DMS53 treated with DMSO at 0.1 percent for 48 hours (cell line): ENCODE measurements around the gene CC2D2B.
"Not testable (repeated sequence)": the region's sequence is repeated elsewhere in the genome, so short reads cannot be mapped to it uniquely, and the experiment has no call there.

Experiments used
- DNase-seq: peaks from one replicate; lab custom pipeline; 2025; ENCODE audit not compliant: unreplicated experiment; lab: John Stamatoyannopoulos, UW

CC2D2B gene

GRCh38 chr10:95907456-95908253 lies at the start of gene CC2D2B:
Gene CC2D2B (plus strand): TSS chr10:95907975. CDS start chr10:95911324, 3,349 bp downstream.
- DNase-seq: peak; percentile 79

- no peak for DNase-seq
These were observed 47.4 kb upstream of the CC2D2B start for GRCh38 chr10:95860166-95860940.

GRCh38 chr10:95861386-95861785 lies 46.4 kb upstream of the CC2D2B start:
- no peak for DNase-seq

GRCh38 chr10:95864906-95865813 lies 42.6 kb upstream of the CC2D2B start:
- DNase-seq: peak; percentile 56

- DNase-seq: no peak
These were observed 41.8 kb upstream of the CC2D2B start for GRCh38 chr10:95865814-95866466.

GRCh38 chr10:95866467-95866842 lies 41.3 kb upstream of the CC2D2B start:
- DNase-seq: no peak

GRCh38 chr10:95867866-95868265 lies 39.9 kb upstream of the CC2D2B start:
- DNase-seq: no peak

- DNase-seq: no peak
These were observed 35.5 kb upstream of the CC2D2B start for GRCh38 chr10:95872158-95872711.

GRCh38 chr10:95873139-95873538 lies 34.6 kb upstream of the CC2D2B start:
- no peak for DNase-seq

GRCh38 chr10:95873651-95874050 lies 34.1 kb upstream of the CC2D2B start:
- DNase-seq: no peak

- not testable (repeated sequence) for DNase-seq
These were observed 33.0 kb upstream of the CC2D2B start for GRCh38 chr10:95874783-95875182.

- DNase-seq: no peak
These were observed 31.0 kb upstream of the CC2D2B start for GRCh38 chr10:95876756-95877155.

- no peak for DNase-seq
These were observed 29.9 kb upstream of the CC2D2B start for GRCh38 chr10:95877881-95878280.

GRCh38 chr10:95880704-95881103 lies 27.1 kb upstream of the CC2D2B start:
- no peak for DNase-seq

GRCh38 chr10:95881316-95881715 lies 26.5 kb upstream of the CC2D2B start:
- DNase-seq: no peak

GRCh38 chr10:95889830-95890229 lies 17.9 kb upstream of the CC2D2B start:
- no peak for DNase-seq

- no peak for DNase-seq
These were observed 11.5 kb upstream of the CC2D2B start for GRCh38 chr10:95896071-95896850.

GRCh38 chr10:95905897-95906580 lies 1.7 kb upstream of the CC2D2B start:
- not testable (repeated sequence) for DNase-seq
